ENCODE measurements around the gene TM4SF4. TPM values are rescaled to one million over a fixed set of nuclear protein-coding genes. Genes with fewer than 3 reads are reported as not detected.

TM4SF4 gene
- total and polyA plus RNA-seq, 2 of the 8 experiments (the other 6 are each of a cell fraction or from before 2014, with no cell fraction given) = not detected

- WGBS, 2 experiments (ENCODE audit: extremely low coverage in 1 of 2, insufficient coverage in 1 of 2, insufficient read length in 1 of 2, insufficient replicate concordance in 2 of 2, low coverage in 1 of 2, low lambda C conversion rate in 2 of 2, missing lambda C conversion rate in 1 of 2) = 89% methylated on average over 6 of the region's 6 CpGs; no CpG with 5 or more reads in 1 of the 2 experiments
- CTCF ChIA-PET (ENCODE audit: partially characterized antibody) = interaction anchor here (0.8 to 0.9 kb wide), 2 partner anchors 27 to 43 kb away, joined by 3 read pairs; no protein-coding TSS in a partner anchor
- no peak overlapping the region for H3K4me2 ChIP-seq (ENCODE audit: insufficient read depth in 1 of 2, low read depth in 2 of 2, low read length in 2 of 2)
- TF ChIP-seq SP2 (IDR thresholded peaks at IDR 0.05; ENCODE audit: low read length) (no peak), SIX5 (IDR thresholded peaks at IDR 0.05; ENCODE audit: low read depth, low read length) (no peak), GTF2F1 (IDR thresholded peaks at IDR 0.05; ENCODE audit: borderline replicate concordance, low read depth, low read length) (no peak), MAX (IDR thresholded peaks at IDR 0.05) (no peak), E2F6 (IDR thresholded peaks at IDR 0.05) (no peak), RBBP5 (IDR thresholded peaks at IDR 0.05; ENCODE audit: borderline replicate concordance, low read depth, low read length) (no peak), MAFK (IDR thresholded peaks at IDR 0.05; ENCODE audit: low read depth, low read length) (no peak), GABPA (IDR thresholded peaks at IDR 0.05; ENCODE audit: borderline replicate concordance, insufficient read depth, low read length) (no peak), BCL11A (IDR thresholded peaks at IDR 0.05; ENCODE audit: low read depth in 2 of 2, low read length in 2 of 2) (no peak), POU5F1 (IDR thresholded peaks at IDR 0.05; ENCODE audit: low read depth, low read length) (no peak), SP1 (IDR thresholded peaks at IDR 0.05; ENCODE audit: low read depth, low read length) (no peak), SP4 (IDR thresholded peaks at IDR 0.05; ENCODE audit: low read length) (no peak)
These were observed 38.3 kb upstream of the TM4SF4 start for GRCh38 chr3:149435996-149436885.

More at GRCh38 chr3:149435996-149436885, 38.3 kb upstream of the TM4SF4 start:
- Histone ChIP-seq H3K4ac (replicated peaks; ENCODE audit: insufficient read length, low read depth, low read length) (no peak overlapping the region), H4K91ac (replicated peaks; ENCODE audit: insufficient read length, low read length) (no peak overlapping the region), H3K9ac (replicated peaks in 1 of 4; ENCODE audit: extremely low read depth in 1 of 4, low read depth in 3 of 4, low read length in 3 of 4) (no peak overlapping the region), H3K27ac (ENCODE audit: low read depth, low read length) (no peak overlapping the region), H3K23ac (ENCODE audit: insufficient read length) (no peak overlapping the region), H3K14ac (ENCODE audit: insufficient read length) (no peak overlapping the region), H2BK15ac (ENCODE audit: low read length) (no peak overlapping the region), H3K4me1 (replicated peaks in 1 of 4; ENCODE audit: control insufficient read depth in 3 of 4, insufficient read depth in 4 of 4, low read length in 3 of 4) (no peaks in the 10 kb centered on the region), H3K18ac (ENCODE audit: extremely low read depth, low read length) (no peak overlapping the region), H3K36me3 (ENCODE audit: control insufficient read depth in 2 of 4, insufficient read depth in 4 of 4, low read length in 3 of 4) (no peaks in the 10 kb centered on the region), H4K5ac (ENCODE audit: insufficient read length, low read depth, low read length) (no peak overlapping the region), H2AFZ (ENCODE audit: low read length) (no peak overlapping the region), H3K9me3 (ENCODE audit: insufficient read depth in 2 of 2, low read depth in 1 of 2, low read length in 1 of 2) (0 out of 4 replicates have a peak, but pooled peaks cover 0 to 2% of the 10 kb centered on the region in 2 experiments), H2BK20ac (ENCODE audit: low read length) (no peak overlapping the region), H2AK5ac (ENCODE audit: low read depth, low read length) (no peak overlapping the region), H3K4me3 (ENCODE audit: extremely low read depth in 1 of 4, insufficient read depth in 2 of 4, low read depth in 3 of 4, low read length in 4 of 4) (no peak overlapping the region), H2BK12ac (ENCODE audit: low read depth, low read length) (no peak overlapping the region), H4K20me1 (replicated peaks in 1 of 2; ENCODE audit: control insufficient read depth in 1 of 2, insufficient read depth in 2 of 2, low read length in 2 of 2) (no peaks in the 10 kb centered on the region), H3K23me2 (ENCODE audit: low read depth, low read length) (no peaks in the 10 kb centered on the region), H3K27me3 (replicated peaks in 1 of 4; ENCODE audit: control insufficient read depth in 3 of 4, extremely low read depth in 1 of 4, insufficient read depth in 3 of 4, low read length in 3 of 4) (no peaks in the 10 kb centered on the region), H3K79me2 (ENCODE audit: control insufficient read depth in 1 of 2, insufficient read depth in 2 of 2, low read length in 2 of 2) (no peaks in the 10 kb centered on the region), H2BK5ac (ENCODE audit: low read depth, low read length) (no peak overlapping the region), H3K56ac (replicated peaks; ENCODE audit: insufficient read length, low read depth, low read length) (no peak overlapping the region), H2BK120ac (replicated peaks; ENCODE audit: low read depth, low read length) (no peak overlapping the region), H4K8ac (ENCODE audit: extremely low read depth, insufficient read depth, low read length) (no peak overlapping the region), H3K79me1 (ENCODE audit: low read depth, low read length) (no peaks in the 10 kb centered on the region)
- POLR2A ChIA-PET (ENCODE audit: partially characterized antibody) = no interaction called here
- FAIRE-seq = no peak
- no peak for DNase-seq (ENCODE audit: low read depth in 1 of 2, low spot score in 2 of 2)

All from H1 (cell line).